Osteocyte (in vitro differentiated cells): ENCODE results near the gene METTL22. TPM values are rescaled to one million over a fixed set of nuclear protein-coding genes. Genes with fewer than 3 reads are reported as not detected.

Source experiments
- DNase-seq: peaks from one replicate; pipeline ENCODE4 v3.0.0; 2021; ENCODE audit warnings: mixed read lengths; ENCODE audit not compliant: unreplicated experiment; ENCODE audit errors: extremely low spot score
- H3K27ac Mint-ChIP-seq: one replicate; pipeline ENCODE4 v1.8.0; 2021; ENCODE audit warnings: mild to moderate bottlenecking, mixed read lengths; ENCODE audit not compliant: unreplicated experiment
- H3K27me3 Mint-ChIP-seq: one replicate; pipeline ENCODE4 v1.8.0; 2021; ENCODE audit warnings: mixed read lengths; ENCODE audit not compliant: unreplicated experiment
- H3K36me3 Mint-ChIP-seq: one replicate; pipeline ENCODE4 v1.8.0; 2021; ENCODE audit warnings: mixed read lengths; ENCODE audit not compliant: unreplicated experiment
- H3K4me1 Mint-ChIP-seq: one replicate; pipeline ENCODE4 v1.8.0; 2021; ENCODE audit warnings: mixed read lengths; ENCODE audit not compliant: unreplicated experiment
- H3K4me3 Mint-ChIP-seq: one replicate; pipeline ENCODE4 v1.8.0; 2021; ENCODE audit warnings: mild to moderate bottlenecking, moderate library complexity, mixed read lengths; ENCODE audit not compliant: unreplicated experiment
- H3K9me3 Mint-ChIP-seq: one replicate; pipeline ENCODE4 v1.8.0; 2021; ENCODE audit warnings: mixed read lengths; ENCODE audit not compliant: unreplicated experiment
- total RNA-seq: library from RNA; stranded (reverse); gene quantifications from 2 replicates; pipeline ENCODE4 v1.2.1, GENCODE V29; 2021
- TF ChIP-seq, protein P1 (sequence below): fragments of 200-600 bp; sonication (generic); IDR thresholded peaks from 2 replicates; pipeline ENCODE4 v1.5.0; 2021; ENCODE audit warnings: antibody characterized with exemption, mild to moderate bottlenecking, moderate library complexity

The METTL22 gene
- total RNA-seq, 1 donor from 2014 or later, result 40.1 TPM

DNA sequence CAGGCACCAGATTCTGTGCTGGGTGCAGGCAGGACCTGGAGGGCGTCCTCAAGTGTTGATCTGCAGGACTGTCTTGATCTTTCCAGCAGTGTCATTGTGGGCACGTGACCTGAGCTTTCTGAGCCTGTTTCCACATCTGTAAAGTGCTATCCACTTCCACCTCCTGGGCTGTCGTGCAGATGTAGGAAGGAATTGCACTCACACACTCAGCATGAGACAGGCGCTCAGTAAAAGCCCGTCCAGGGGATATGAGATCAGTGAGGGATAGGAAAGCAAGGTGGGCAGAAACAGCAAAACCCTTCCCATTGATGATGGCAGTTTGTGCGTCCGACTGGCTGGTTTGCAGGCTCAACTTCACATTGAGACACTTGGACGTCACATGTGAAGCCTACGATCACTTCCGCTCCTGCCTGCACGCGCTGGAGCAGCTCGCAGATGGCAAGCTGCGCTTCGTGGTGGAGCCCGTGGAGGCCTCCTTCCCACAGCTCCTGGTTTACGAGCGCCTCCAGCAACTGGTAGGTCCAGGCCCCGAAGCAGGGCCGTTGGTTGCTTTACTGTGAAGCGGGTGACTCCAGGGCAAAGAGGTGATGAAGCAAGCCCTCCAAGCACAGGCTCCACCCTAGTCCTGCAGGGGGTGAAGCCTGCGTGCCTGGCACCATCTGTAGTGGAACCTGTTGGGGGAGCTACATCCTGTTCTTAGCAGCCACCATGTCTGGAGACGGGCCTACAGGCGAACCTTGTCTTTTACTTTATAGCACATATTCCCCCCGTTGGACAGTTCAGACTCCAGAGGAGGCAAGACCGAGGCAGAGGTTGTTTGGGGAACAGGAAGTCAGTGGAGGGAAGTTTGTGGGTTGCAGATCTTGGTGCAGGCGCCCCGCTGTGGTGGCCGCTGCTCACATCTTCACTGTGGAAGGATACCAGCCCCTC is 23.0 kb downstream of the METTL22 start:
- no peak for DNase-seq
- no peak overlapping the region for H3K4me3 Mint-ChIP-seq
- H3K27me3 Mint-ChIP-seq, result no peaks in the 10 kb centered on the region
- peaks cover 68% of the 10 kb centered on the region for H3K36me3 Mint-ChIP-seq
- no peaks in the 10 kb centered on the region for H3K4me1 Mint-ChIP-seq
- H3K9me3 Mint-ChIP-seq, result no peaks in the 10 kb centered on the region
- TF ChIP-seq, protein P1, sequence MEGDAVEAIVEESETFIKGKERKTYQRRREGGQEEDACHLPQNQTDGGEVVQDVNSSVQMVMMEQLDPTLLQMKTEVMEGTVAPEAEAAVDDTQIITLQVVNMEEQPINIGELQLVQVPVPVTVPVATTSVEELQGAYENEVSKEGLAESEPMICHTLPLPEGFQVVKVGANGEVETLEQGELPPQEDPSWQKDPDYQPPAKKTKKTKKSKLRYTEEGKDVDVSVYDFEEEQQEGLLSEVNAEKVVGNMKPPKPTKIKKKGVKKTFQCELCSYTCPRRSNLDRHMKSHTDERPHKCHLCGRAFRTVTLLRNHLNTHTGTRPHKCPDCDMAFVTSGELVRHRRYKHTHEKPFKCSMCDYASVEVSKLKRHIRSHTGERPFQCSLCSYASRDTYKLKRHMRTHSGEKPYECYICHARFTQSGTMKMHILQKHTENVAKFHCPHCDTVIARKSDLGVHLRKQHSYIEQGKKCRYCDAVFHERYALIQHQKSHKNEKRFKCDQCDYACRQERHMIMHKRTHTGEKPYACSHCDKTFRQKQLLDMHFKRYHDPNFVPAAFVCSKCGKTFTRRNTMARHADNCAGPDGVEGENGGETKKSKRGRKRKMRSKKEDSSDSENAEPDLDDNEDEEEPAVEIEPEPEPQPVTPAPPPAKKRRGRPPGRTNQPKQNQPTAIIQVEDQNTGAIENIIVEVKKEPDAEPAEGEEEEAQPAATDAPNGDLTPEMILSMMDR, result no peak
- H3K27ac Mint-ChIP-seq, result no peak overlapping the region

DNA sequence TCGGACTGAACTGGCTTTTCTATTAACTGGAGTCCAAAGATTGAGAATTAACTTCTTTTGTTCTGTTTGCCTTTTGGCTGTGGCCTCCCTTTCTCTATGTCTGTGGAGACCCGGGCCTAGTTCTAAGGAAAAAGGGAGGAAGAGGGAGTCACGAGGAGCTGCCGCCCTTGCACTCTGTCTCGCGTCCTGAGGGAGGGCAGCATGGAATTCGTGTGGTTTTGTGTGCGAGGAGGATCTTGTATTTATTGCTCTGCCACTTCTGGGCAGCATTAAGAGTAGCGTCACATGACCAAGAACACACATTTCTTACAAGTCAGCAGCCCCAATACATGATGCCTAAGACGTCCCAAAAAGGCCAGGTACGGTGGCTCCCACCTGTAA is 23.6 kb downstream of the METTL22 start:
- TF ChIP-seq, protein P1, result no peak
- H3K4me3 Mint-ChIP-seq, result no peak overlapping the region
- H3K27ac Mint-ChIP-seq, result no peak overlapping the region
- no peaks in the 10 kb centered on the region for H3K27me3 Mint-ChIP-seq
- no peaks in the 10 kb centered on the region for H3K4me1 Mint-ChIP-seq
- H3K9me3 Mint-ChIP-seq, result no peaks in the 10 kb centered on the region
- H3K36me3 Mint-ChIP-seq, result peaks cover 62% of the 10 kb centered on the region
- DNase-seq, result no peak

DNA sequence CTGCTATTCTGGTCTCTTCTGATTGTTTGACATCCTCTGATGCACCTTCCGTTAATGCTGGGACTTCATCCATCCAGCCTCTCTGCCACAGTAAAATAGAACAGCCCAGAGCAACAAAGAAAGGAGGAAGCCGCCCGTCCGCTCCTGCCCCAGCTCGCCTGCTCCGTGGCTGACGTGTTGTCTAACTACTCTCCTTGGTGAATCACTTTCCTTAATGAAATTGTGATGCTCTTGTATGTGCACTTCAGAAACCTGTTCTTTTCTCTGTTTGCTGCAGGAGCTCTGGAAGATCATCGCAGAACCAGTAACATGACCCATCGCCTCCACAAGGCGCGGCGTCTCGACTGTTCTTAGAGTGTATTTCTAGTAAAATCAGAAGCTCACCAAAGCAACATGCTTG is 24.3 kb downstream of the METTL22 start:
- H3K27me3 Mint-ChIP-seq, result no peaks in the 10 kb centered on the region
- peaks cover 60% of the 10 kb centered on the region for H3K36me3 Mint-ChIP-seq
- H3K4me3 Mint-ChIP-seq, result no peak overlapping the region
- TF ChIP-seq, protein P1, result no peak
- H3K4me1 Mint-ChIP-seq, result no peaks in the 10 kb centered on the region
- no peak for DNase-seq
- H3K9me3 Mint-ChIP-seq, result no peaks in the 10 kb centered on the region
- H3K27ac Mint-ChIP-seq, result no peak overlapping the region

DNA sequence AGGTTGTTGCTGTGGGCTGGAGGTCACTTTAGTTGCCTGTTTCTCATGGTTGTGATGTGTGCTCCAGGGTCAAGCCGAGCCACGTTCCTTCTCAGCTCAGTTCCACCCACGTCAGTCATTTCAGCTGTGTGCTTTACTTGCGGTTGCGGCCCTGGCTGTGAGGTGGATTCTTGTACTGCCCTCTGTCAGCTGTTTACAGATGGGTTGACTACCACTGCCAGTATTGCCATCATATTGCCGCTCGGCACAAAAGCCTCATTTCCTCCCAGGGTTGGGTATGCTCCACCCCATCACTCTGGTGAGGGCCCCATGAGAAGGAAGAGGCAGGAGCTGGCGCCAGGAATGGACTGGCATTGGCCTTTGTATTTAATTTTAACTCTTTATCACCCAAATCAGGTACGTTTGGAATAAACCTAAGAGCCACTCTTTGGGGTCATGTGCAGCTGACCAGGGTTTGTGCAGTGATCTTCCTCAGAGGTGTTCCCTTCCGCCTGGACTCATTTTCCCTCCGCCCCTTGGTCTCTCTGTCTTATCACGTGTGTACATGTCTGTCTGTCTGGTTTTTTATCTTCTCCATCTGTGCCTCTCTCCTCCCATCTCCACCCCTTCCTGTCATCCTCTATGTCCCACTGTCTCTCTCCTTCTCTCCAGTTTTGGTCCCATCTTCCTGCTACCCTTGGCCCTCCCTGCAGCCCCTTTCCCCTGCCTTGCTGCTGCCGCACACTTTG is 25.0 kb downstream of the METTL22 start:
- TF ChIP-seq, protein P1, result no peak
- no peaks in the 10 kb centered on the region for H3K9me3 Mint-ChIP-seq
- peaks cover 56% of the 10 kb centered on the region for H3K36me3 Mint-ChIP-seq
- DNase-seq, result no peak
- no peak overlapping the region for H3K27ac Mint-ChIP-seq
- H3K27me3 Mint-ChIP-seq, result no peaks in the 10 kb centered on the region
- no peak overlapping the region for H3K4me3 Mint-ChIP-seq
- no peaks in the 10 kb centered on the region for H3K4me1 Mint-ChIP-seq

DNA sequence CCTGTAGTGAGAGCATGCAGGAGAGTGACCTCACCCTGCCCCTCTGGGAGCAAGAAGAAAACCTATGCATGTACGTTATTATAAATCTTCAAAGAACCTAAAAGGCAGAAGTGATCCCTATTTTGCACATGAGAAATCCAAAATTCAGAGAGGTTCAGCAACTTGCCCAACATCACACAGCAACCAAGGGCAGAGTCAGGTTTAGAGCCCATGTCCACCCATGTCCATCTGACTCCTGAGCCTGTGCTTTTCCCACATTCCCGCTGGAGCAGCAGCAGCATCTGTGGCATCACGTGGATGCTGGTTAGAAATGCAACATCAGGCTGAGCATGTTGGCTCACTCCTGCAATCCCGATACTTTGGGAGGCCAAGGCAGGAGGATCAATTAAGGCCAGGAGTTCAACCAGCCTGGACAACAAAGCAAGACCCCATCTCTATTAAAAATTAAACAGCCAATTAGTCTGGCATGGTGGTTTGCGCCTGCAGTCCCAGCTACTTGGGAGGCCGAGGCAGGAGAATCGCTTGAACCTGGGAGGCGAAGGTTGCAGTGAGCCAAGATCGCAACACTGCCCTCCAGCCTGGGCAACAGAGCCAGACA is 26.3 kb downstream of the METTL22 start:
- no peak overlapping the region for H3K4me3 Mint-ChIP-seq
- TF ChIP-seq, protein P1, result no peak
- no peaks in the 10 kb centered on the region for H3K9me3 Mint-ChIP-seq
- DNase-seq, result no peak
- H3K27ac Mint-ChIP-seq, result no peak overlapping the region
- no peaks in the 10 kb centered on the region for H3K4me1 Mint-ChIP-seq
- H3K36me3 Mint-ChIP-seq, result peaks cover 44% of the 10 kb centered on the region
- H3K27me3 Mint-ChIP-seq, result no peaks in the 10 kb centered on the region
